ENCODE data around the gene IGSF9. TPM values are rescaled to one million over a fixed set of nuclear protein-coding genes. Genes with fewer than 3 reads are reported as not detected.

IGSF9 gene
- total and polyA plus RNA-seq, 10 of the 15 experiments (the other 5 are each of a cell fraction or from before 2014, with no cell fraction given): 0.04 to 0.07 TPM; not detected in 8

- Histone ChIP-seq H4K20me1 (ENCODE audit: control insufficient read depth, insufficient read depth) (no peaks in the 10 kb centered on the region), H2AFZ (ENCODE audit: control insufficient read depth, low read depth, low read length) (no peak overlapping the region; the same call in 1 of the 2 replicates), H3K36me3 (ENCODE audit: control insufficient read depth in 2 of 2, insufficient read depth in 2 of 2, low read length in 1 of 2) (peaks cover 6 to 14% of the 10 kb centered on the region in 2 experiments; a peak in 3 of 4 replicates), H3K79me2 (ENCODE audit: control insufficient read depth, insufficient read depth, low read length) (peaks cover 61% of the 10 kb centered on the region), H3K27ac (ENCODE audit: control insufficient read depth, insufficient read depth) (peak overlapping the region; percentile 82), H3K9me3 (replicated peaks; ENCODE audit: control insufficient read depth, insufficient read depth, low read length) (no peaks in the 10 kb centered on the region), H3K4me1 (ENCODE audit: control insufficient read depth, insufficient read depth, low read length) (peaks cover 32% of the 10 kb centered on the region), H3K4me2 (ENCODE audit: control insufficient read depth, insufficient read depth) (peak overlapping the region; percentile 68), H3K9ac (ENCODE audit: control insufficient read depth, insufficient read depth, low read length) (peak overlapping the region; percentile 84), H3K27me3 (replicated peaks in 1 of 2; ENCODE audit: control insufficient read depth in 2 of 2, insufficient read depth in 2 of 2, low read length in 1 of 2) (no peaks in the 10 kb centered on the region), H3K4me3 (peak overlapping the region; percentile 82)
- in situ Hi-C loops (cut with MboI): no loop called here
- CTCF ChIA-PET: interaction anchor here (0.6 to 22.4 kb wide), 12 partner anchors 12 to 423 kb away, joined by 3 to 422 read pairs (median 8); no protein-coding TSS in a partner anchor
- DNase-seq (ENCODE audit: low read depth, low spot score) (no peak), FAIRE-seq (no peak), ATAC-seq (peak; percentile 29)
- SMC1A ChIA-PET (ENCODE audit: uncharacterized antibody, unreplicated experiment): interaction anchor here (0.5 to 8.1 kb wide), 9 partner anchors 8 to 125 kb away, joined by 3 to 83 read pairs (median 4); no protein-coding TSS in a partner anchor
- 0% methylated on average over 20 of the region's 31 CpGs for WGBS (ENCODE audit: insufficient coverage, insufficient replicate concordance, low lambda C conversion rate, missing lambda C conversion rate)
- intact Hi-C loops (cut with micrococcal nuclease; ENCODE audit: unreplicated experiment): loop anchor here (10.0 kb wide), 1 partner anchor 849 kb away; the partner anchor contains the start of gene AIM2
- POLR2A ChIA-PET: interaction anchor here (1.4 to 5.2 kb wide), 6 partner anchors 10 to 847 kb away, joined by 3 to 25 read pairs (median 10); partner anchors contain the start of gene AIM2
- RAD21 ChIA-PET (ENCODE audit: unreplicated experiment): interaction anchor here (1.3 to 7.5 kb wide), 8 partner anchors 8 to 1302 kb away, joined by 3 to 94 read pairs (median 7); partner anchors contain the start of genes AIM2 and TOMM40L
- TSS peak; percentile 88 for BruUV-seq (replicated peaks)
- TF ChIP-seq MYC (IDR thresholded peaks at IDR 0.05; ENCODE audit: insufficient read depth, insufficient read length, insufficient replicate concordance, low read length, severe bottlenecking) (no peak), EP300 (IDR thresholded peaks at IDR 0.05; ENCODE audit: borderline replicate concordance in 1 of 2, control insufficient read depth in 1 of 2, low read depth in 2 of 2, low read length in 2 of 2) (0 out of 4 replicates have a peak, but pooled peaks of 1 of the 2 experiments have one; percentile 10), GATAD2B (conservative IDR thresholded peaks at IDR 0.05; ENCODE audit: low read depth) (peak; percentile 79; the same call in 1 of the 2 replicates), RELA (IDR thresholded peaks at IDR 0.05; ENCODE audit: borderline replicate concordance, partially characterized antibody) (peak; percentile 53), RAD51 (IDR thresholded peaks at IDR 0.05) (no peak), NKRF (conservative IDR thresholded peaks at IDR 0.05) (no peak; the same call in 1 of the 2 replicates), PAX5 (IDR thresholded peaks at IDR 0.05; ENCODE audit: borderline replicate concordance, low read depth, low read length) (0 out of 2 replicates have a peak, but pooled peaks have one; percentile 45), TCF12 (IDR thresholded peaks at IDR 0.05; ENCODE audit: low read depth, low read length) (0 out of 2 replicates have a peak, but pooled peaks have one; percentile 8), JUND (IDR thresholded peaks at IDR 0.05; ENCODE audit: low read depth, low read length) (peak; percentile 57; the same call in 1 of the 2 replicates), BACH1 (IDR thresholded peaks at IDR 0.05; ENCODE audit: borderline replicate concordance) (peak; percentile 76; the same call in 1 of the 2 replicates), SMARCA5 (IDR thresholded peaks at IDR 0.05) (peak; percentile 38; the same call in 1 of the 2 replicates), WRNIP1 (IDR thresholded peaks at IDR 0.05; ENCODE audit: borderline replicate concordance, low read depth, low read length) (no peak), FOXK2 (IDR thresholded peaks at IDR 0.05) (peak; percentile 29; the same call in 1 of the 2 replicates), POLR2A (IDR thresholded peaks at IDR 0.05; ENCODE audit: low read depth, low read length) (peak; percentile 80), SPI1 (IDR thresholded peaks at IDR 0.05; ENCODE audit: borderline replicate concordance, insufficient read depth, low read depth, low read length) (no peak), IKZF1 (conservative IDR thresholded peaks at IDR 0.05) (peak; percentile 32; the same call in 1 of the 2 replicates), PKNOX1 (IDR thresholded peaks at IDR 0.05) (0 out of 2 replicates have a peak, but pooled peaks have one; percentile 2), ZSCAN29 (IDR thresholded peaks at IDR 0.05) (0 out of 2 replicates have a peak, but pooled peaks have one; percentile 21), TARDBP (IDR thresholded peaks at IDR 0.05; ENCODE audit: borderline replicate concordance) (no peak), ATF7 (IDR thresholded peaks at IDR 0.05; ENCODE audit: low read depth) (peak; percentile 25; the same call in 1 of the 2 replicates), CHD2 (IDR thresholded peaks at IDR 0.05; ENCODE audit: borderline replicate concordance, low read depth, low read length) (0 out of 2 replicates have a peak, but pooled peaks have one; percentile 35)
These were observed 21.2 kb downstream of the IGSF9 start for GRCh38 chr1:159924025-159924790.
